GM21367 (cell line): ENCODE data around the gene IL22.
A peak's percentile ranks its signal among the peaks of the same experiment; 100 is the strongest.

Experiments used
- ATAC-seq: cut with Tn5 transposase; IDR thresholded peaks from one replicate; pipeline ENCODE4 v1.9.1; 2021; ENCODE audit not compliant: unreplicated experiment

Gene IL22

DNA sequence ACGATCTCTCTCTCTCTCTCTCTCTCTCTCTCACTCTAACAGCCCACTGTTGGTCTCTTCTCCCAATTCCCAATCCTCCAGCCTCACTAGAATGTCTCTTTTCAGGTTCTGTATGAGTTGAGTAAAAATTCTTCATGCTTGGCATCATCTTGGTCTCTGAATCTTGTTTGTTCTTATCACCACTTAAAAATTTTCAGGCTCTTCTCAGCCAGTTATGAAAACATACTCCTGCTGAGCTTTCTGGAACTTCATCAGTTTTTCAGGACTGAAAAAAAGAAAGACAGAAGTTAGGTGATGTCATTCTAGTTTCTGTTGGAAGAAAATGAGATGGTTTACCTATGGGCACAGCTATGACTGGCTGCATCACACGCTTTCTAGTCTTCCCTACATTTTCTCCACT is 11.5 kb upstream of the IL22 start:
- no peak for ATAC-seq

DNA sequence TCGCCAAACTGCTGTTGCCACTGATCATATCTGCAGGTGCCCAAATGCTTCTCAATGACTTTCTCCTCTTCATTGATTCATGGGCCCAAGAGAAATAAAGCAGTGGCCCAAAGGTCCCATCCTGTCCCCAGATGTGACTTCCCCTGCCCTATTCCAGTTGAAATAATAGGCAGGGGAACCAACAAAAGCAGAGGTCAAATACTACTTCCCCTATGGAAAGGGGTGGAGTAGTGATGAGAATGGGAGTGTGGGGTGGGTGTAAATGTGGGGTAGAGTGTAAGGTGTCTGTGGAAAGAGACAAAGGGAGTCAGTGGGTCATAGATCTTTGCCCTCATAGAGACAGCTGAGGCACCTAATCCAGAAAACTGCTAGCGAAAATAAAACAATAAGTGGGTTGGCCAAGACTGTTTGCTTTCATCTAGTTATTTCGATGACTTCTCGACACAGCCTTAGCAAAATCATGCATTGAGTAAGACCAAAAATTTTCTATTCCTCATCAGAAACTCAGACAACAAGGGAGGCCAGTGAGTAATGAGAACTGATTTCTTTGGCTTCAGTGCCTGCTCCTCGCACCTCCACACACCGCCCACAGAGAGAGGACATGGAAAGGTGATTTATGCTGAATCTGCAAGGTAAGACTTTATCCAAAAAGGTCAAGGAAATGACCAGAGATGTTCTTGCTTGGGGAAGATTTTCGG is 10.9 kb upstream of the IL22 start:
- ATAC-seq: no peak

DNA sequence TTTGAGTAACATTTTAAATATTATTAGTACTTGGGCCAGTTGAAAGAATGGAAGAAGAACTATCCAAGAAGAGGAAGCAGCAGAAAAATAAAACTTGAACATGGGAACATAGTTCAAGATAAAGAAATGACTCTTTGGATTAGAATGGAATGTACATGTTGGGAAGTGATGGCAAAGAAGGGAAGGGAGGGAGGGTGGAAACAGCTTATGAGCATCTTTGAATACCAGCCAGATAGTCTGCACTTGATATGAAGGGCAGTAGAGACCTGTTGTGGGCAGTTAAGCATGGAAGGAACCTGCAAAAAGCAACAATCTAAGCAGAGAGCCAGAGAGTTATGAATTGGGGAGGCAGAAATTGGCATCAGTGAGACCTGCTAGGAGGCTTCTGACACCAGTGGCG is 10.0 kb upstream of the IL22 start:
- no peak for ATAC-seq

DNA sequence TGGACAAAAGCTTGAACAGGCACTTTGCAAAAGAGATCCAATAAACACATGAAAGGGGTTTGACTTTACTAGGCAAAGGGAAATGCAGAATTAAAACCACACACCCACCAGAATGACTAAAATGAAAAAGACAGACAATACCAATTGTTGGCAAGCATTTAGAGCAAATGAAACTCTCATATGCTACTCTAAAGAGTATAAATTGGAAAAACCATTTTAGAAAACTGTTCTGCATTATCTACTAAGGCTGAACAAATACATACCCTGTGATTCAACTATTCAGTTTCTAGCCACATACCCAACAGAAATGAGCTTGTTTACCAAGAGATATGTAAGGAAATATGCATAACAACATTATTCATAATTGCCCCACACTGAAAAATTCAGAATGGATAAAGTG is 8.5 kb upstream of the IL22 start:
- ATAC-seq: no peak

DNA sequence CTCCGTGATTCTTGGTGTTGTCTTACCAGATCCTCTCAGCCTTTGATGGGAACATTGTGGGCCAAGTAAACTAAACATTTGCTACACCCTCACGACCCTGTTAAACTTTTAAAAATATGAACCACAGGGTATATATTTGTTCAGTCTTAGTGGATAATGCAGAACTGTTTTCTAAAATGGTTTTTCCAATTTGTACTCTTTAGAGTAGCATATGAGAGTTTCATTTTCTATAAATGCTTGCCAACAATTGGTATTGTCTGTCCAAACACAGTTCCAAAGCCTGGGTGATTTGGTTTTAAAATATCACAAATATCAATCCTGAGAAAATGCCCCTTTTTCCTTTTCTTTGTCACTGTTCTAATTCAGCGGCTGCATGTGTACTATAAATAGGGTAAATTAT is 6.7 kb upstream of the IL22 start:
- ATAC-seq: no peak

DNA sequence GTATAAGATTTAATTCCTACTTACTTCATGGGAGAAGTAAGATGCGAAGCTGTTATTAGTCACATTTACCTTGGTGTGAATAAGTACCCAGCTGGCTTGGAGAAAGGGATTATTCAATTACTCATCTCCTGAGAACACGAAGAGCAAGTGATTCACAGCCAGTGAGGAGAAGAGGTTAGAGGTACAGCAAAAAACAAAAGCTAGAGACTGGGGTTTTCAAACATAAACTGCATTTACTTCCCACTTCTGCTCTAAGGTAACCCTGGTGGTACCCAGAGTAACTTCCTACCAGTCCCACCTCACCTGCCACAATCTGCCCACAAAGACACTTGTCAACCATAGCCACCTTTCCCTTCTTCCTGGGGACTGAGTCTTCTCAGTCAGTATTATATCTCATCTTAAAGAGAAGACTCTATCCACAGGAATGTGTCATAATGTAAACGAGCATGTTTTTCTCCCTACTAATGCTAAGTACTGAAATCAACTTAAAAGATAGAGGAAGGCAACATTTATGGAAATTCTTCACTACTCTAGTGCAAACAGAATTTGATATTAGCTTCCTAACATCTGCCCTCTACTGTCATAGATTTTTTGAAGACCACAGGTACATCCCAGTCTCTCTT is 6.0 kb upstream of the IL22 start:
- ATAC-seq: no peak

DNA sequence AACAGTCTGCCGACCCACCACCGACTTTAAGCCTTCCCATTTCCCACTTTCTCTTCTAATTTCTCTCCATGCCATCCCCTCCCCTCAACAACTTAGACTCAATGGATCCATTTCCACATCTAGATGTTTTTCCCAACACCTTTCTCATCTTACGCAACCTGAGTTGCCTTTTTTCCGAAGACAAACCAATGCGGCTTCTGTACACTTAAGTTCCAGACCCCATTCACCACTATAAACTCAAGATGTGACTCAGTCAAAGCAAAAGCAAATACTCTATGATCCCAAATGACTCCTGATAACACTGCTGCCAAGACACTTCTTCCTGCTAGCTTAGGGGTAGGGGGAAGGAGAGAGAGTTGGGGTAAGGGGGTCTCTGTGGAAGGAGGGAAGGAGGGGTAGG is 1.3 kb downstream of the IL22 start:
- ATAC-seq: no peak

DNA sequence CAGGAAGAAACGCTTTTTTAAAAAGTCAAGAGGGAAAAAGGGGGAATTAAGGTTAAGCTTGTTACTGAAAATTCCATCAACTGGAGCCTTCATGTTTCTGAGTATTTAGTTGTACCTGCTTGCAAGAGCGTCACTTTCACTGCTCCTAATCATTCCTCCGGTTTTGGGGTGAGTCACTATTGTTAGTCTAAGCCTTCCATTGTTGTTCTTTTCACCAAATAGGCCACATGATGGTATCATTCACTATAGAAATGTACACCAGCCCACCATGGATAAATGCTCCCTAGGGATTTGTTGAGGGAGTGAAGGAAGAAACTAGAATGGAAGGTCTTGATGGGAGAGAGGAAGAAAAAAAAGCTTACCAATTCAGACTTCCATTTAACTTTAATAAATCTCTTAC is 3.0 kb downstream of the IL22 start:
- ATAC-seq: no peak

DNA sequence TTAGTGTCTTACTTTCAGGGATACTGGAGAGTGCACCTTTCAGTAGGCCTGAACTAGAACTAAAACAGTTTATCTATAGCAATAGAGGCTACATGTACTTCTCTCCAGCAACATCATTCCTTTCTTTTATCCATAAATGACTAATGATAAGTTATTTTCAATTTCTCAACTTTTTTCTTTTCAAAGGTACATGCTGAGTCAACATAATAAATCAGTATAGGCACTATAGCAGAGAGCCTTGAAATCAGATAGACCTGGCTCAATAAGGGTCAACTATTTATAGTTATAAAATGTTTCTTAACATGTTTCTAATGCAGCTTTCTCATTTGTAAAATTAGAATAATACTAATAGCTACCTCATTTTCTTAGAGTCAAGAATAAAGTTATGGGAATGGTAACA is 5.6 kb downstream of the IL22 start:
- ATAC-seq: no peak

DNA sequence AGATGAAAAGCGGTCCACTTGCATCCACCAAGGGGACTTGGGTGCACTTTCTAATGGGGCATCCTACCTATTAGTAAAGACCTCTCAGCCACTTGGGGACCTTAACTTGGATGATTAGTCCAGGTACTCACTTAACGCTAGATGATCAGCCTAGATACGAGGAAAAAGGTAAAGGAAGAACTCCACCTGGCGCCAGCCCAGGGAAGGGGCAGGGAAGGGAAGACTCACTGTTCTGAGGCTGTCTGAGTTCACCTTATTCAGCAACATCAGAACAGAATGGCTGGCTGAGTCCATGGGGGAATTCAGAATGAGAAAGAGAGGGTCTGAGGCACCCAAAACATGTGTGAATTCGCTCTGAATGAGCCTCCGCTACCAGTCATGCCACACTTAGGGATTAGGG is 7.1 kb downstream of the IL22 start:
- no peak for ATAC-seq

DNA sequence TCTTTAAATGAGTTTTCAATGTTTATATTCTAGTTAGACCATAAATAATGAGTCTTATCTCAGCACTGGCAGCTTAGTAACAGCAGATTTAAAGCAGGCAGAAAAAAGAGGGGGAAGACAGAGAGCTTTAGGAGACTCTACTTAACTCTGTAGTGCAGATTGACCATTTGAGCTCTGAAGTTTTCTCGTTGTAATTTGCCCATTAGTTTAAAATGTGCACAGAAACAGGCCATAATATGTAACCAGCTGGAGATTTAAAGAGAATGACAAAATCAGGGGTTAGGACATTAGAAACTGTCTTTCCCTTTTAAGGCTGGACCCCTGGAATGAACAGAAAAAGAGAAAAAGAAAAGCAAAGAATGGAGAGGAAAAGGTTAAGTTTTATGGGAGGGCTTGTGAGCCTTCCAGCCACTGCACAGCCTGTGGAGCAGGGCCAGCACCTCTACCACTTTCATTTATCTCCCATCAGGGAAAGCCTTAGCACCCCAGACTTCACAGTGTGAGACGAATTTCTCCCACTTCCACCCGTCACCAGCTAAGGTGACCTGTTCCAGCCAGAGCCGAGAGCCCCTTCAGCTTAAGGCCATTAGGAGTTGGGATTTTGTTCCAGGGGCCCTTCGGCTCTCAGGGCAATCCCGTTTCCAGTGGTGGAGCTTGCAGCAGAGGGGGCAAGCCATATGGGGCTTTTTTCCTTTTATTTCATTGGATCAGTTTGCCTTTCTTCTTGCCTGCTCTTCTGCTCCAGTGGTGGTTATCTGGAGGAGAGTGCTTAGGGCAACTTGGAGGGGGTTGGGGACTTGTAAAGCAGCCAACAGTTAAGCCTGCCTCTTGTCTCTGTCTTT is 8.0 kb downstream of the IL22 start:
- ATAC-seq: no peak

DNA sequence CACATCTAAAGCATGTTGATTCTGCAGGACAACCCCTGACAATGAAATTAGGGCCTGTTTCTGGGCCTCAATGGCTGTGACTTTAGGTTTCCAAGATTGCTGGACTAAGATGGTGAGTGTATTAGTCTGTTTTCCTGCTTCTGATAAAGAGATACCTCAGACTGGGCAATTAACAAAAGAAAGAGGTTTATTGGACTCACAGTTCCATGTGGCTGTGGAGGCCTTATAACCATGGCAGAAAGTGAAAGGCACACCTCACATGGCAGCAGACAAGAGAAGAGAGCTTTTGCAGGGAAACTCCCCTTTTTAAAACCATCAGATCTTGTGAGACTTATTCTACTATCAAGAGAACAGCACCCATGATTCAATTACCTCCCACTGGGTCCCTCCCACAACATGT is 10.6 kb downstream of the IL22 start:
- no peak for ATAC-seq

DNA sequence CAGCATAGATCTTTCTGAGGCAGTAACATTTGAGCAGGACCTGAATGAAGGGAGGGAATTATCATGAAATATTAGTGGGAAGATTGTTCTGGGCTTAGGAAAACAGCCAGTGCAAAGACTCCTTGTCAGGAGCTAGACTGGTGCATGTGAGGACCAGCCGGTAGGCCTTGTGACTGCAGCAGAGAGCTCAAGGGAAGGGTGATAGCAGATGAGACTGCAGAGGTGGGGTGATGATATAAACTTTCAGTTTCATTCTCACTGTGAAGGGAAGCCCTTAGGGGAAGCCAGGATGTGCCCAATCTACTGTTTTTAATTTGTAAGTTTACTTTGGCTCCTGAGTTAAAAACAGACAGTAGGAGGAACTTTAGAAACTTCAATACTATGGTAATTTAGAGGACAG is 12.4 kb downstream of the IL22 start:
- peak; percentile 97 for ATAC-seq

DNA sequence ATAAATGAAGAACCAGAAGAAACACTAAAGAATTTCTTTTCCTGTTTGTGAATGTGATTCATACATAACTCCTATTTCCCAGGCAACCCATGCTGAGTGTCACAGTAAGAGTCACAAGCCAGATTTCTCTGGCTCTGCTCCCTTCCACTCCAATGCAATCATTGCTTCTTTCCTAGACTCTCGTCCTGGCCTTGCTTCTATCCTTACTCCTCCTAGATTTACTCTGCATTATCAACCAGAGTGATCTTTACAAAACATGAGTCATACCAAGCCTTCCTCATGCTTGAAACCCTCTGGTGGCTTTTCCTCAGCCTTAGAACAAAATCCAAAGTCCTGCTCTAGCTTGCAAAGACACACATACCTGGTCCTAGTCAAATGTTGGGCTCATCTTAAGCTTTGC is 13.3 kb downstream of the IL22 start:
- no peak for ATAC-seq

DNA sequence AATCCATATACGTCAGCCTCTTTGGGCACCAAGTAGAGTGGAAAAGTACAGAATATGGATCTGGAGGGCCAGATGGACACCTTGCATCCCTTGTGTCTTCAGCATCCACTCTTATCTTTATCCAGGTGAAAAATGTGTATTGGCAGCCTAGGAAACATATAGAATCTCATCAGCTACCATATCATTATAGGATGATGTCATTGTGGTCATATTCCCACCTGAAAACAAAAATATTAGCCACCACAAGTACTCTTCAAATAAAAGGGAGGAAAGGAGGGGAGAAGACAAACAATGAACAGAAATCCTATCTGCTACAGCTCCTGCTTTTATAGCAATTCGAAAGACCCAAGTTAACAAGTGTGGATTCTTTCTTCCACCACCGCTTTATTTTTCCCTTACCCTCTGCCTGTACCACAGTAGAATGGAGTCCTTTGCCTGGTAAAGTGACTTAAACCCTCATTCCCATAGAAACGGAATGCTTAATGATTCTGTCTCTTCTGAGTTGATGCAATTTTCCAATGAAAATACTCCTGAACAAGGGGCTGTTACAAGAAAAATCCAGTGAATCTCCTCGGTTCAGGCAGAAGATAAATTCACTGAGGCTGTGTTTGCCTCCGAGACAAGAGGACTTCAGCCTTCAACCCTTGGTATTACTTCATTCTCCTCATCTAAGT is 14.0 kb downstream of the IL22 start:
- ATAC-seq: no peak

DNA sequence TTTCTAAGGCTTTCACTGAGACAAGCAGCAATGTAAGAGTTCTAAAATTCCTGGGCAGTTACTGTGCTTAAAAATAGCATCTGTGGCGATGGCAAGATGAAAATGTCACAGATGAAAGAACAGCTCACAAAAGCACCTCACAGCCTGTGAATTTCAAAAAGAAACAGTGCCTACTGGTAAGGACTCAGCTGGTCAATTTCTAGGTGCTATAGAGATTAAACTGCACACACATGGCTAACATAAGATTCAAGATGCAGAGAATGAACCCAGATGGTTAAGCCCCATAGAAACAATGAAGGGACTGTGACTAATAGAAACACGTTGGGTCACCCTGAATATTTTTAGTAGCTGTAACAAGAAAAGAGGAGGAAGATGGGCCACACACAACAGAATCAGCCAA is 15.8 kb downstream of the IL22 start:
- ATAC-seq: no peak

DNA sequence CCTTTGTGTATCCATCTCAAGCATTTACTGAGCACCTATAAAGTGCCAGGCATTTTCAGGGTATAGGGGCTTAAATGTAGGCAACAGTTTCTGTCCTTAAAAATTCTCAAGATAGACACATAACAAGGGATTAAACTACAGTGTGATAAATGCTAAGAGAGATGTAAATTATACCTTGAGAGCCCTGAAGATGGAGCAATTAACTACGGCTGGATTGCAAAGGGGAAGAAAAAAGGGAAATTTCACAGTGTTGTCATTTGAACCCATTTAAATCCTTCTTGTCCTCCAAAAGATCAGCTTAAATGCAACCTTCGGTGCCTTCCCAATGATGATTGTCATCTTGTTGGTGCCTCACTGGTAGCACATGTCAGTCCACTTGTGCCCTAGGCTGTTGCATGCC is 16.3 kb downstream of the IL22 start:
- no peak for ATAC-seq

DNA sequence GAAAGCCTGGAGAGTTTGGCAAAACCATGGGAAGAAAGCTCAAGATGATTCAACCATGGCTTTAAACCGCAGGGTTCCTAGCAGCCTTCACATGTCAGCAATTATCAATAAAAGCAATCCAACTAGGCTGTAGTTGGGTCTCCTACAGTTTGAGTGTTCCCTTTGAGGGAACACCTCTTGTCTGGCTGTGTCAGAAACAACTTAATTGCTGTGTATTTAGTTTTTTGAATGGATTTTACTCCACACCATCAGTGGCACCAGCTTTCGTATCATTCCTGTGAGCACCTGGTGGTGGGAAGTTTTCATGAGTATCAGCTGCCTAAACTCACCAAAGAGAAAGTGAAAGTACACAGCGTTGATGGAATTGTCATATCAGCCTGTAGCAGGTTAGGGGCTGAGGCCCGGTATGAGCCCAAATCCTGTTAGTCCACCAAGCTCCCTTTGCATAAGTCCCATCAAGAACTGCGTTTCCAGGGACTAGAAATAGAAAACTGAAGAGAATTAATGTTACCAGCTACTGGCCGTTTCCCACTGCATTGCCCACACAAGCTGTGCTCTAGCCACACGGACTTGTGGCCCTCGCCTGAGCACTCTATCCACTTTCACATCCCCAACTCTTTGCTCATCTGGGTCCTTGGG is 16.9 kb downstream of the IL22 start:
- ATAC-seq: peak; percentile 45

DNA sequence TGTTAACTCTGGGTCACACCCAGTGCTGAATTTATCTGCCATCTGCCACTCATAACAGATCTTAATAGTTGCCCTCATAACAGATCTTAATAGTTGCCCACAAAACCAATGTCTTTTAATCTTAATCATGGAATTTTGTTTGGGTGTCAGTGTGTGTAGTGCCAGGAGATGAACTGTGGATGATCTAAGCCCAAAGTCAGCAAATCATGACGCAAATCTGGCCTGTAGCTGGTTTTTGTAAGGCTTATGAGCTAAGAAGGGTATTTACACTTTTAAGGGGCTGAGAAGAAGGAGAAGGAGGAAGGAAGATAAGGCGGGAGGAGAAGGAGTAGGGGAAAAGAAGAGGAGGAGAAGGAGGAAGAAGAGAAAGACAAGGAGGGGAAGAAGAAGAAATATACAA is 17.8 kb downstream of the IL22 start:
- no peak for ATAC-seq

DNA sequence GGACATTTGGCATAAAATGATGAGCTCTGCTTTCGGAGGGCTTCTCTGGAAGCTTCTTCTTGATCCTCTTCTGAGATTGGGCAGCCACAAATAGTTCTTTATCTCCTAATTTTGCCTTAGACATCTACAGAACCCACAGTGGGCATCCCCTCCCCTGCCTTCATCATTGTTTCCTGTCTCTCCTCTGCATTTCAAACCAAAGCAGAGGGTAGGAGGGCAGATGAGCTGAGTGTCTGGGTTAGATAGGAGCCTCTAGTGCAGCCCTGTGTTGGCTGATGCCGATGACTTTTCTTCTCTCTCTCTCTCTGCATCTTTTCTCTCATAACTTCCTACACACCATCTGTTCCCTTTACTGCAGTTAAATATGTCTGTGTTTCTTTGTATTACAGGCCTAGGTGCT is 19.3 kb downstream of the IL22 start:
- no peak for ATAC-seq

DNA sequence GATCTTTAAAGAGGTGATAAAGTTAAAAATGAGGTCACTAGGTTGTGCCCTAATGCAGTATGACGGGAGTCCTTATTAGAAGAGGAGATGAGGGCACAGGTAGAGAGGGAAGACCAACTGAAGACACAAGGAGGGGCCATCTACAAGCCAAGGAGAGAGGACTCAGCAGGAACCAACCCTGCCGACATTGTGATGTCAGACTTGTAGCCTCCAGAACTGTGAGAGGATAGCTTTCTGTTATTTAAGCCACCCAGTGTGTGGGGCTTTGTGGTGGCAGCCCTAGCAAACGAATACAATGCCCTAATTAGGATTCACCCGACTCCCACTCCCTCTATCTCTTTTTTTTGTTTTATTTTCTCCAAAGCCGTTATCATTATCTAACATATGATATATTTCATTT is 19.9 kb downstream of the IL22 start:
- ATAC-seq: no peak
